IMR-90 (cell line): ENCODE measurements around the gene GDF10. TPM values are rescaled to one million over a fixed set of nuclear protein-coding genes. Genes with fewer than 3 reads are reported as not detected.

ENCODE experiments used
- ATAC-seq: fragments of 200-7000 bp; cut with Tn5 transposase; 2 replicates; pipeline ENCODE4 v1.9.1; 2020; ENCODE audit warnings: low read depth, mild to moderate bottlenecking, moderate library complexity
- BruUV-seq: library from RNA; stranded (reverse); fragments of 400-500 nt; replicated peaks from 2 replicates; lab custom pipeline; 2021; lab: Mats Ljungman, UMichigan
- CTCF ChIA-PET: fragments of 300-600 bp; formaldehyde crosslinking; extraction: SDS; loops from one replicate; lab custom pipeline; 2021; ENCODE audit warnings: antibody characterized with exemption; lab: Yijun Ruan, JAX
- POLR2A ChIA-PET: fragments of 300-600 bp; sonication (Branson Sonifier 250); formaldehyde crosslinking; loops from one replicate; lab custom pipeline; 2022; ENCODE audit warnings: antibody characterized with exemption; ENCODE audit not compliant: unreplicated experiment; lab: Charles Lee
- DNase-seq: peaks from one replicate; pipeline ENCODE4 v3.0.0; 2013
- H2AFZ ChIP-seq: replicated peaks from 2 replicates; pipeline ENCODE3; 2013; ENCODE audit warnings: low read length, mild to moderate bottlenecking; ENCODE audit not compliant: poor library complexity
- H2AK5ac ChIP-seq: 2 replicates; pipeline ENCODE4 v1.6.1; 2013; ENCODE audit warnings: low read depth, low read length, inconsistent platforms
- H2AK9ac ChIP-seq: replicated peaks from 2 replicates; pipeline ENCODE3; 2013; ENCODE audit warnings: mild to moderate bottlenecking, low read depth, low read length, moderate library complexity; ENCODE audit not compliant: poor library complexity
- H2BK120ac ChIP-seq: 2 replicates; pipeline ENCODE4 v1.6.1; 2013; ENCODE audit warnings: low read depth, low read length, inconsistent platforms
- H2BK15ac ChIP-seq: 3 replicates; pipeline ENCODE4 v1.6.1; 2013; ENCODE audit warnings: low read depth, low read length, inconsistent platforms
- H2BK20ac ChIP-seq: 2 replicates; pipeline ENCODE4 v1.6.1; 2013; ENCODE audit warnings: low read depth, mild to moderate bottlenecking, inconsistent platforms, low read length, moderate library complexity
- H2BK5ac ChIP-seq: 2 replicates; pipeline ENCODE4 v1.6.1; 2013; ENCODE audit warnings: mild to moderate bottlenecking, low read depth, low read length, inconsistent platforms; ENCODE audit not compliant: poor library complexity, severe bottlenecking
- H3K14ac ChIP-seq: replicated peaks from 2 replicates; pipeline ENCODE4 v1.6.1; 2013; ENCODE audit warnings: low read depth, low read length, inconsistent platforms
- H3K18ac ChIP-seq: 2 replicates; pipeline ENCODE4 v1.6.1; 2013; ENCODE audit warnings: low read depth, low read length, control low read depth
- H3K23ac ChIP-seq: 2 replicates; pipeline ENCODE4 v1.6.1; 2013; ENCODE audit warnings: low read depth, low read length, inconsistent platforms
- H3K27ac ChIP-seq: 2 replicates; pipeline ENCODE4 v1.5.1; 2013; ENCODE audit warnings: mild to moderate bottlenecking, control low read depth, low read length; ENCODE audit not compliant: insufficient read depth
- H3K27me3 ChIP-seq: 2 replicates; pipeline ENCODE4 v1.6.1; 2013; ENCODE audit warnings: low read length; ENCODE audit not compliant: control insufficient read depth, insufficient read depth
- H3K36me3 ChIP-seq: 2 replicates; pipeline ENCODE4 v1.6.1; 2013; ENCODE audit warnings: low read length, mixed read lengths; ENCODE audit not compliant: control insufficient read depth, insufficient read depth
- H3K4ac ChIP-seq: 2 replicates; pipeline ENCODE4 v1.6.1; 2013; ENCODE audit warnings: low read depth, low read length, inconsistent platforms
- H3K4me1 ChIP-seq: 2 replicates; pipeline ENCODE4 v1.6.1; 2013; ENCODE audit warnings: low read length, mixed read lengths; ENCODE audit not compliant: control insufficient read depth, insufficient read depth
- H3K4me2 ChIP-seq: 2 replicates; pipeline ENCODE4 v1.6.1; 2013; ENCODE audit warnings: low read depth, mild to moderate bottlenecking, control low read depth, low read length, moderate library complexity
- H3K4me3 ChIP-seq: 2 replicates; pipeline ENCODE4 v1.5.1; 2013; ENCODE audit warnings: low read depth, mild to moderate bottlenecking, control low read depth, low read length, moderate library complexity; ENCODE audit not compliant: insufficient read depth
- H3K56ac ChIP-seq: 2 replicates; pipeline ENCODE4 v1.6.1; 2013; ENCODE audit warnings: low read length, inconsistent platforms; ENCODE audit not compliant: insufficient read depth; ENCODE audit errors: extremely low read depth
- H3K79me1 ChIP-seq, 2 experiments: 2 replicates each; pipeline ENCODE4 v1.6.1; 2013; ENCODE audit warnings: low read length in 2 of 2, inconsistent platforms in 1 of 2, low read depth in 1 of 2
- H3K9ac ChIP-seq: 2 replicates; pipeline ENCODE4 v1.6.1; 2013; ENCODE audit warnings: low read depth, low read length, control low read depth
- H3K9me1 ChIP-seq: 2 replicates; pipeline ENCODE4 v1.6.1; 2013; ENCODE audit warnings: low read length, inconsistent platforms; ENCODE audit not compliant: insufficient read depth
- H3K9me3 ChIP-seq: 2 replicates; pipeline ENCODE4 v1.6.1; 2013; ENCODE audit warnings: low read length; ENCODE audit not compliant: control insufficient read depth, insufficient read depth
- H4K20me1 ChIP-seq: 2 replicates; pipeline ENCODE4 v1.6.1; 2013; ENCODE audit warnings: low read length, inconsistent platforms; ENCODE audit not compliant: insufficient read depth
- H4K5ac ChIP-seq: 2 replicates; pipeline ENCODE4 v1.6.1; 2013; ENCODE audit warnings: mild to moderate bottlenecking, low read depth, low read length, control low read depth
- H4K8ac ChIP-seq, 2 experiments: 2 replicates each; pipeline ENCODE4 v1.6.1; 2013; ENCODE audit warnings: low read depth in 2 of 2, low read length in 2 of 2, control low read depth in 1 of 2, inconsistent platforms in 1 of 2
- H4K91ac ChIP-seq: 2 replicates; pipeline ENCODE4 v1.6.1; 2013; ENCODE audit warnings: low read depth, low read length, inconsistent platforms; ENCODE audit not compliant: insufficient read depth
- BHLHE40 ChIP-seq: fragments of 150-350 bp; IDR thresholded peaks from 2 replicates; pipeline ENCODE4 v1.6.1; 2016; ENCODE audit warnings: mild to moderate bottlenecking, low read depth, low read length
- CEBPB ChIP-seq: IDR thresholded peaks from 2 replicates; pipeline ENCODE4 v1.6.1; 2012; ENCODE audit warnings: low read depth, low read length, improper control_type of control experiment
- CTCF ChIP-seq: conservative IDR thresholded peaks from 2 replicates; pipeline ENCODE4 v1.5.1; 2012; ENCODE audit warnings: mild to moderate bottlenecking, low read depth, low read length, improper control_type of control experiment
- ELK1 ChIP-seq: fragments of 150-350 bp; IDR thresholded peaks from 2 replicates; pipeline ENCODE4 v1.6.1; 2016; ENCODE audit warnings: low read depth, mild to moderate bottlenecking, low read length, moderate library complexity, borderline replicate concordance
- FOS ChIP-seq: fragments of 150-350 bp; IDR thresholded peaks from 2 replicates; pipeline ENCODE4 v1.6.1; 2016; ENCODE audit warnings: low read depth, low read length
- MAFK ChIP-seq: IDR thresholded peaks from 2 replicates; pipeline ENCODE4 v1.6.1; 2012; ENCODE audit warnings: low read depth, low read length, improper control_type of control experiment
- MAZ ChIP-seq: IDR thresholded peaks from 2 replicates; pipeline ENCODE4 v1.6.1; 2012; ENCODE audit warnings: low read depth, mild to moderate bottlenecking, low read length, improper control_type of control experiment, moderate library complexity, borderline replicate concordance
- MXI1 ChIP-seq: IDR thresholded peaks from 2 replicates; pipeline ENCODE4 v1.6.1; 2012; ENCODE audit warnings: low read depth, mild to moderate bottlenecking, low read length, moderate library complexity, borderline replicate concordance
- NFE2L2 ChIP-seq: fragments of 150-350 bp; IDR thresholded peaks from 2 replicates; pipeline ENCODE4 v1.6.1; 2016; ENCODE audit warnings: low read depth, mild to moderate bottlenecking, low read length
- POLR2A ChIP-seq: IDR thresholded peaks from 2 replicates; pipeline ENCODE4 v1.6.1; 2012; ENCODE audit warnings: mild to moderate bottlenecking, low read depth, low read length
- RCOR1 ChIP-seq: IDR thresholded peaks from 2 replicates; pipeline ENCODE4 v1.6.1; 2012; ENCODE audit warnings: mild to moderate bottlenecking, low read length, improper control_type of control experiment; ENCODE audit not compliant: insufficient replicate concordance
- RFX5 ChIP-seq: IDR thresholded peaks from 2 replicates; pipeline ENCODE4 v1.8.0; 2012; ENCODE audit warnings: low read depth, mild to moderate bottlenecking, low read length, moderate library complexity
- SMC3 ChIP-seq: fragments of 150-350 bp; IDR thresholded peaks from 2 replicates; pipeline ENCODE4 v1.6.1; 2016; ENCODE audit warnings: low read depth, mild to moderate bottlenecking, antibody characterized with exemption, low read length, moderate library complexity
- WGBS, 2 experiments: methylation state at CpG; one replicate each; pipeline versions ENCODE4 v1.1.5 to v1.1.7; 2013; ENCODE audit warnings: missing lambda C conversion rate in 2 of 2; ENCODE audit not compliant: insufficient read length in 1 of 2; ENCODE audit errors: extremely low coverage in 2 of 2; 5-methylcytosine and 5-hydroxymethylcytosine counted together
- dilution Hi-C: fragments of 300-500 bp; cut with HindIII; formaldehyde crosslinking; loops from one replicate; pipeline ENCODE4 v1.14.3; 2018; ENCODE audit warnings: low sequenced_read_pairs; ENCODE audit not compliant: unreplicated experiment
- in situ Hi-C: fragments of 300-500 bp; cut with MboI; formaldehyde crosslinking; loops from 3 replicates; pipeline ENCODE4 v1.14.3; 2019; ENCODE audit warnings: low sequenced_read_pairs, inconsistent platforms, mixed read lengths
- intact Hi-C: fragments of 100-400 bp; cut with micrococcal nuclease; formaldehyde crosslinking; loops from 2 replicates; pipeline ENCODE4 v1.10.0; 2022
- polyA plus RNA-seq, 3 experiments: library from polyadenylated mRNA; depleted of rRNA; stranded (reverse); fragments of >200 nt; gene quantifications; 2 replicates each; pipeline ENCODE4 v1.2.3, GENCODE V29; 2012; ENCODE audit warnings: low replicate concordance in 1 of 3
- total RNA-seq: library from RNA; depleted of rRNA; stranded (reverse); fragments of >200 nt; gene quantifications from 2 replicates; pipeline ENCODE4 v1.2.3, GENCODE V29; 2012

Gene GDF10
- total and polyA plus RNA-seq, 2 of the 4 experiments (the other 2 are of a cell fraction), result 0.34 TPM; not detected in 1

DNA sequence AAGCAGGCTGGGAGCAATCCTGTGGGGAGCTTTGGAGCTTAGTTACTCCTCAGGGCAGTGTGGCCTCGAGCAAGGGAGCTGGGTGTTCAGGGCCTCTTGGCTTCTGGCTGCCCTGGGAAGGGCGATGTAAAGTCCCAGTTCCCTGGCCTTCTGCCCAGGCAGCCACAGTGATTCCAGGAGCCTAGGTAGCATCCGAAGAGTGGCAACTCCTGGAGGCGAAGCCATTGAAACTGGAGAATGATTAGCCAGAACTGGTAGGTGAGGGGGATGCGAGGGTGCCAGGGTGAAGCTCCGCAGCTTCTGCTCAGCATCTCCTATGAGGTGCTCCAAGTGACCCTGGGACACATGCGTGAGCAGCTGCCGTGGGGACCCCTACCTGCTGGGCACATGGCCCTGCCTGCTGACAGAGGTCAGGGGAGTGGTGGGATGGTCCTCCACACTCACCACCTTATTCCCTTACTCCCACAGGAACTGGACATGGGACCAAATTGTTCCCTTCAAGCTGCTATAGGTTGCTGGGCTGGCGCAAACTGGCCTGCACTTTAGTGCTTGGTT, 14.5 kb downstream of the GDF10 start:
- Histone ChIP-seq H3K4me1 (no peaks in the 10 kb centered on the region), H3K27me3 (peaks cover 5% of the 10 kb centered on the region; the same call in 1 of the 2 replicates), H3K79me1 (no peaks in the 10 kb centered on the region), H2AK9ac (no peak overlapping the region), H3K27ac (no peak overlapping the region), H3K4ac (no peak overlapping the region), H2BK15ac (no peak overlapping the region), H3K23ac (no peak overlapping the region), H3K56ac (no peak overlapping the region), H2AFZ (no peak overlapping the region), H3K4me3 (no peak overlapping the region), H4K8ac (no peak overlapping the region), H4K20me1 (no peaks in the 10 kb centered on the region), H2BK120ac (no peak overlapping the region), H3K9ac (no peak overlapping the region), H2BK20ac (no peak overlapping the region), H2AK5ac (no peak overlapping the region), H4K5ac (no peak overlapping the region), H3K9me3 (no peaks in the 10 kb centered on the region), H3K14ac (no peak overlapping the region), H3K9me1 (no peaks in the 10 kb centered on the region), H3K4me2 (no peak overlapping the region), H4K91ac (no peak overlapping the region), H3K36me3 (no peaks in the 10 kb centered on the region), H3K18ac (no peak overlapping the region), H2BK5ac (no peak overlapping the region)
- ATAC-seq (no peak), DNase-seq (no peak)
- WGBS, 2 experiments, result 71% methylated on average over 4 of the region's 9 CpGs; no CpG with 5 or more reads in 1 of the 2 experiments
- no TSS peak for BruUV-seq
- in situ Hi-C loops (no loop called here), dilution Hi-C loops (no loop called here), intact Hi-C loops (loop anchor here (10.0 kb wide), 1 partner anchor 320 kb away; no protein-coding TSS in a partner anchor)
- CTCF ChIA-PET, result interaction anchor here (0.9 kb wide), 1 partner anchor 26 kb away, joined by 3 read pairs; no protein-coding TSS in a partner anchor
- TF ChIP-seq RCOR1 (no peak), SMC3 (no peak), POLR2A (no peak), CTCF (no peak), RFX5 (no peak), NFE2L2 (no peak), FOS (no peak), MAZ (no peak), ELK1 (no peak), BHLHE40 (no peak), MAFK (no peak), MXI1 (no peak), CEBPB (no peak)
- POLR2A ChIA-PET, result no interaction called here
